ENCODE measurements around the gene HSPB7.
"Not testable (repeated sequence)": the region's sequence is repeated elsewhere in the genome, so short reads cannot be mapped to it uniquely, and the experiment has no call there.

Gene HSPB7

GRCh38 chr1:15985611-15986297 lies 32.1 kb downstream of the HSPB7 start:
- no peak for DNase-seq (ENCODE audit: low read depth, low spot score)
- TF ChIP-seq FOXP2 (optimal IDR thresholded peaks at IDR 0.05; ENCODE audit: control extremely low read depth, extremely low read length, insufficient read depth) (no peak), POLR2AphosphoS5 (IDR thresholded peaks at IDR 0.05; ENCODE audit: borderline replicate concordance, low read depth, low read length) (no peak), EZH2 (IDR thresholded peaks at IDR 0.05) (no peak)

GRCh38 chr1:15983275-15983674 lies 34.6 kb downstream of the HSPB7 start:
- no peak overlapping the region for H3K4me3 ChIP-seq
- DNase-seq (ENCODE audit: low read depth, low spot score) = no peak
- no peak overlapping the region for H3K27ac ChIP-seq
- no peak overlapping the region for H3K9ac ChIP-seq (ENCODE audit: insufficient read length)
- no peaks in the 10 kb centered on the region for H3K9me3 ChIP-seq (ENCODE audit: low read depth, low read length)
- no peak for TF ChIP-seq EZH2 (IDR thresholded peaks at IDR 0.05)
- TF ChIP-seq FOXP2 (optimal IDR thresholded peaks at IDR 0.05; ENCODE audit: control extremely low read depth, extremely low read length, insufficient read depth) = no peak
- no peak for TF ChIP-seq POLR2AphosphoS5 (IDR thresholded peaks at IDR 0.05; ENCODE audit: borderline replicate concordance, low read depth, low read length)
- H3K36me3 ChIP-seq (ENCODE audit: insufficient read depth, low read length) = no peaks in the 10 kb centered on the region

More at GRCh38 chr1:15985611-15986297, 32.1 kb downstream of the HSPB7 start:
- no peaks in the 10 kb centered on the region for H3K9me3 ChIP-seq (ENCODE audit: low read depth, low read length)
- no peak overlapping the region for H3K27ac ChIP-seq
- no peaks in the 10 kb centered on the region for H3K36me3 ChIP-seq (ENCODE audit: insufficient read depth, low read length)
- H3K9ac ChIP-seq (ENCODE audit: insufficient read length) = no peak overlapping the region
- H3K4me3 ChIP-seq = no peak overlapping the region

GRCh38 chr1:15981679-15982078 lies 36.2 kb downstream of the HSPB7 start:
- Histone ChIP-seq H3K27ac (no peak overlapping the region), H3K9ac (ENCODE audit: insufficient read length) (no peak overlapping the region), H3K9me3 (ENCODE audit: low read depth, low read length) (no peaks in the 10 kb centered on the region), H3K36me3 (ENCODE audit: insufficient read depth, low read length) (no peaks in the 10 kb centered on the region), H3K4me3 (no peak overlapping the region)
- DNase-seq (ENCODE audit: low read depth, low spot score) = no peak
- no peak for TF ChIP-seq POLR2AphosphoS5 (IDR thresholded peaks at IDR 0.05; ENCODE audit: borderline replicate concordance, low read depth, low read length)
- TF ChIP-seq FOXP2 (optimal IDR thresholded peaks at IDR 0.05; ENCODE audit: control extremely low read depth, extremely low read length, insufficient read depth) = no peak
- no peak for TF ChIP-seq EZH2 (IDR thresholded peaks at IDR 0.05)

- not testable (repeated sequence) for H3K4me3 ChIP-seq; DNase-seq (ENCODE audit: low read depth, low spot score); H3K9me3 ChIP-seq (ENCODE audit: low read depth, low read length); H3K9ac ChIP-seq (ENCODE audit: insufficient read length); H3K27ac ChIP-seq; H3K36me3 ChIP-seq (ENCODE audit: insufficient read depth, low read length)
Measured at GRCh38 chr1:15977947-15978346, 39.9 kb downstream of the HSPB7 start.

GRCh38 chr1:15975805-15976680 lies 41.8 kb downstream of the HSPB7 start, which contains the start of gene ZBTB17:
ZBTB17 (minus strand) TSS chr1:15976101; CDS start chr1:15948495, 27,606 bp downstream.
- H3K9me3 ChIP-seq (ENCODE audit: low read depth, low read length) = no peaks in the 10 kb centered on the region
- H3K27ac ChIP-seq = peak within 1 kb of the TSS; percentile 38; the same call in 1 of the 2 replicates
- H3K9ac ChIP-seq (ENCODE audit: insufficient read length) = peak within 1 kb of the TSS; percentile 82
- H3K4me3 ChIP-seq = peak within 1 kb of the TSS; percentile 89
- TF ChIP-seq FOXP2 (optimal IDR thresholded peaks at IDR 0.05; ENCODE audit: control extremely low read depth, extremely low read length, insufficient read depth) = no peak
- no peak for TF ChIP-seq EZH2 (IDR thresholded peaks at IDR 0.05)
- TF ChIP-seq POLR2AphosphoS5 (IDR thresholded peaks at IDR 0.05; ENCODE audit: borderline replicate concordance, low read depth, low read length) = peak; percentile 85
- DNase-seq (ENCODE audit: low read depth, low spot score) = peak; percentile 75
- H3K36me3 ChIP-seq (ENCODE audit: insufficient read depth, low read length) = peaks cover 21% of the 10 kb centered on the region

GRCh38 chr1:15975358-15975804 lies 42.5 kb downstream of the HSPB7 start:
- Histone ChIP-seq H3K4me3 (peak overlapping the region; percentile 89), H3K9ac (ENCODE audit: insufficient read length) (peak overlapping the region; percentile 82), H3K9me3 (ENCODE audit: low read depth, low read length) (no peaks in the 10 kb centered on the region), H3K27ac (no peak overlapping the region), H3K36me3 (ENCODE audit: insufficient read depth, low read length) (peaks cover 25% of the 10 kb centered on the region)
- no peak for DNase-seq (ENCODE audit: low read depth, low spot score)
- TF ChIP-seq EZH2 (IDR thresholded peaks at IDR 0.05) = no peak

- TF ChIP-seq POLR2AphosphoS5 (IDR thresholded peaks at IDR 0.05; ENCODE audit: borderline replicate concordance, low read depth, low read length) (no peak), EZH2 (IDR thresholded peaks at IDR 0.05) (no peak), FOXP2 (optimal IDR thresholded peaks at IDR 0.05; ENCODE audit: control extremely low read depth, extremely low read length, insufficient read depth) (no peak)
- peak overlapping the region; percentile 89 for H3K4me3 ChIP-seq
- H3K36me3 ChIP-seq (ENCODE audit: insufficient read depth, low read length) = peaks cover 29% of the 10 kb centered on the region
- peak overlapping the region; percentile 82 for H3K9ac ChIP-seq (ENCODE audit: insufficient read length)
- H3K9me3 ChIP-seq (ENCODE audit: low read depth, low read length) = 0 out of 2 replicates have a peak, but pooled peaks cover 2% of the 10 kb centered on the region
- no peak overlapping the region for H3K27ac ChIP-seq
- no peak for DNase-seq (ENCODE audit: low read depth, low spot score)
Measured at GRCh38 chr1:15974855-15975254, 43.0 kb downstream of the HSPB7 start.

GRCh38 chr1:15973772-15974171 lies 44.1 kb downstream of the HSPB7 start:
- Histone ChIP-seq H3K9me3 (ENCODE audit: low read depth, low read length) (peaks cover 5% of the 10 kb centered on the region; the same call in 1 of the 2 replicates), H3K27ac (no peak overlapping the region), H3K9ac (ENCODE audit: insufficient read length) (no peak overlapping the region), H3K36me3 (ENCODE audit: insufficient read depth, low read length) (peaks cover 39% of the 10 kb centered on the region), H3K4me3 (no peak overlapping the region)
- no peak for DNase-seq (ENCODE audit: low read depth, low spot score)
- no peak for TF ChIP-seq EZH2 (IDR thresholded peaks at IDR 0.05)
- TF ChIP-seq FOXP2 (optimal IDR thresholded peaks at IDR 0.05; ENCODE audit: control extremely low read depth, extremely low read length, insufficient read depth) = no peak
- no peak for TF ChIP-seq POLR2AphosphoS5 (IDR thresholded peaks at IDR 0.05; ENCODE audit: borderline replicate concordance, low read depth, low read length)
